Cardiac muscle cell (in vitro differentiated cells and primary cell): ENCODE measurements around the gene FGD3. TPM values are rescaled to one million over a fixed set of nuclear protein-coding genes. Genes with fewer than 3 reads are reported as not detected.
A peak's percentile ranks its signal among the peaks of the same experiment; 100 is the strongest.

Experiments used
- DNase-seq, 2 donors: peaks; one replicate each; pipeline versions ENCODE4 v3.0.0 to v3.0.0-alpha.2; 2010 to 2017; ENCODE audit warnings: low read depth in 1 of 2, low spot score in 1 of 2
- H3K27ac ChIP-seq: fragments of 200-600 bp; sonication (generic); 2 replicates; pipeline ENCODE4 v1.5.1; 2016
- H3K27me3 ChIP-seq: fragments of 200-600 bp; sonication (generic); 2 replicates; pipeline ENCODE4 v1.6.0; 2016; ENCODE audit warnings: control low read depth
- H3K36me3 ChIP-seq: fragments of 200-600 bp; sonication (generic); 2 replicates; pipeline ENCODE4 v1.5.1; 2016; ENCODE audit warnings: control low read depth
- H3K4me1 ChIP-seq: fragments of 200-600 bp; sonication (generic); 2 replicates; pipeline ENCODE4 v1.8.1; 2017; ENCODE audit warnings: low read depth, mild to moderate bottlenecking, mixed run types
- H3K4me3 ChIP-seq: fragments of 200-600 bp; sonication (generic); 2 replicates; pipeline ENCODE4 v1.5.1; 2016; ENCODE audit warnings: mild to moderate bottlenecking
- H3K9me3 ChIP-seq: fragments of 200-600 bp; sonication (generic); 2 replicates; pipeline ENCODE4 v1.5.1; 2017; ENCODE audit warnings: low read depth, mild to moderate bottlenecking, control low read depth
- CTCF ChIP-seq: IDR thresholded peaks from 2 replicates; pipeline ENCODE4 v1.5.1; 2012; ENCODE audit warnings: low read depth, mild to moderate bottlenecking, low read length
- polyA plus RNA-seq: library from polyadenylated mRNA; unstranded; fragments of >200 nt; fragmentation: Nextera tagmentation; extraction: Ambion mirVana; gene quantifications from 2 replicates; pipeline ENCODE4 v1.2.1, GENCODE V29; 2016
- total RNA-seq: library from RNA; depleted of rRNA; stranded (reverse); fragments of >200 nt; gene quantifications from 2 replicates; pipeline ENCODE4 v1.2.3, GENCODE V29; 2016

The FGD3 gene
- total and polyA plus RNA-seq, 2 experiments from 2014 or later = 0.18 TPM; not detected in 1

- H3K27me3 ChIP-seq = peaks cover 18% of the 10 kb centered on the region
- no peak overlapping the region for H3K4me3 ChIP-seq
- no peaks in the 10 kb centered on the region for H3K36me3 ChIP-seq
- no peak overlapping the region for H3K27ac ChIP-seq
- H3K9me3 ChIP-seq = no peaks in the 10 kb centered on the region
- no peak for TF ChIP-seq CTCF
- DNase-seq = no peak
- no peaks in the 10 kb centered on the region for H3K4me1 ChIP-seq
Measured at GRCh38 chr9:93030642-93031628, 83.6 kb downstream of the FGD3 start.

- no peak for TF ChIP-seq CTCF
- Histone ChIP-seq H3K4me1 (no peaks in the 10 kb centered on the region), H3K4me3 (no peak overlapping the region), H3K27me3 (peaks cover 18% of the 10 kb centered on the region), H3K9me3 (no peaks in the 10 kb centered on the region), H3K27ac (no peak overlapping the region), H3K36me3 (no peaks in the 10 kb centered on the region)
- DNase-seq = no peak
Measured at GRCh38 chr9:93031629-93032430, 84.5 kb downstream of the FGD3 start.

- Histone ChIP-seq H3K27ac (no peak overlapping the region), H3K4me3 (no peak overlapping the region), H3K27me3 (peaks cover 18% of the 10 kb centered on the region), H3K4me1 (no peaks in the 10 kb centered on the region), H3K36me3 (no peaks in the 10 kb centered on the region), H3K9me3 (no peaks in the 10 kb centered on the region)
- no peak for TF ChIP-seq CTCF
- no peak for DNase-seq
Measured at GRCh38 chr9:93032545-93032944, 85.2 kb downstream of the FGD3 start.

- H3K27me3 ChIP-seq = peaks cover 18% of the 10 kb centered on the region
- TF ChIP-seq CTCF = no peak
- DNase-seq = peak in 1 of 2 donors; percentile 16
- no peaks in the 10 kb centered on the region for H3K4me1 ChIP-seq
- no peaks in the 10 kb centered on the region for H3K9me3 ChIP-seq
- H3K36me3 ChIP-seq = no peaks in the 10 kb centered on the region
- no peak overlapping the region for H3K4me3 ChIP-seq
- no peak overlapping the region for H3K27ac ChIP-seq
Measured at GRCh38 chr9:93033531-93033930, 86.2 kb downstream of the FGD3 start.

GRCh38 chr9:93035106-93035660, 87.9 kb downstream of the FGD3 start:
- TF ChIP-seq CTCF = no peak
- Histone ChIP-seq H3K4me1 (no peaks in the 10 kb centered on the region), H3K27ac (no peak overlapping the region), H3K9me3 (no peaks in the 10 kb centered on the region), H3K27me3 (peaks cover 14% of the 10 kb centered on the region), H3K36me3 (no peaks in the 10 kb centered on the region), H3K4me3 (no peak overlapping the region)
- DNase-seq = no peak
